AG04450 (cell line): ENCODE measurements around the gene ATAD1. TPM values are rescaled to one million over a fixed set of nuclear protein-coding genes. Genes with fewer than 3 reads are reported as not detected.
A peak's percentile ranks its signal among the peaks of the same experiment; 100 is the strongest.
"Not testable (repeated sequence)": the region's sequence is repeated elsewhere in the genome, so short reads cannot be mapped to it uniquely, and the experiment has no call there.

Experiments used
- CTCF ChIA-PET: fragments of 300-600, 350-600 bp; formaldehyde crosslinking; extraction: SDS; loops from one replicate; lab custom pipeline; 2022; ENCODE audit warnings: antibody characterized with exemption, inconsistent platforms; lab: Charles Lee
- POLR2A ChIA-PET: fragments of 350-600 bp; formaldehyde crosslinking; extraction: SDS; loops from one replicate; lab custom pipeline; 2021; ENCODE audit warnings: antibody characterized with exemption, inconsistent platforms; lab: Yijun Ruan, JAX
- DNase-seq: peaks from one replicate; pipeline ENCODE4 v3.0.0-alpha.2; 2011; ENCODE audit warnings: low read depth, low spot score
- H3K27ac ChIP-seq: one replicate; pipeline ENCODE4 v1.5.1; 2012; ENCODE audit warnings: low read depth, low read length, control low read depth
- H3K27me3 ChIP-seq: one replicate; pipeline ENCODE4 v1.6.0; 2012; ENCODE audit warnings: low read length; ENCODE audit not compliant: control insufficient read depth, insufficient read depth
- H3K4me3 ChIP-seq: 2 replicates; pipeline ENCODE4 v1.5.1; 2011; ENCODE audit warnings: mild to moderate bottlenecking, low read depth, low read length, control low read depth
- H3K9me3 ChIP-seq: 2 replicates; pipeline ENCODE4 v1.5.1; 2012; ENCODE audit warnings: low read length; ENCODE audit not compliant: control insufficient read depth, insufficient read depth
- polyA plus RNA-seq: library from polyadenylated mRNA; depleted of rRNA; stranded (reverse); fragments of >200 nt; gene quantifications from 2 replicates; pipeline ENCODE4 v1.2.3, GENCODE V29; 2011
- TF ChIP-seq, protein P1 (sequence below): IDR thresholded peaks from 2 replicates; pipeline ENCODE4 v1.5.1; 2011; ENCODE audit warnings: low read depth, low read length, control low read depth, inconsistent platforms

The ATAD1 gene
- polyA plus RNA-seq, 1 experiment: 43.7 TPM

DNA sequence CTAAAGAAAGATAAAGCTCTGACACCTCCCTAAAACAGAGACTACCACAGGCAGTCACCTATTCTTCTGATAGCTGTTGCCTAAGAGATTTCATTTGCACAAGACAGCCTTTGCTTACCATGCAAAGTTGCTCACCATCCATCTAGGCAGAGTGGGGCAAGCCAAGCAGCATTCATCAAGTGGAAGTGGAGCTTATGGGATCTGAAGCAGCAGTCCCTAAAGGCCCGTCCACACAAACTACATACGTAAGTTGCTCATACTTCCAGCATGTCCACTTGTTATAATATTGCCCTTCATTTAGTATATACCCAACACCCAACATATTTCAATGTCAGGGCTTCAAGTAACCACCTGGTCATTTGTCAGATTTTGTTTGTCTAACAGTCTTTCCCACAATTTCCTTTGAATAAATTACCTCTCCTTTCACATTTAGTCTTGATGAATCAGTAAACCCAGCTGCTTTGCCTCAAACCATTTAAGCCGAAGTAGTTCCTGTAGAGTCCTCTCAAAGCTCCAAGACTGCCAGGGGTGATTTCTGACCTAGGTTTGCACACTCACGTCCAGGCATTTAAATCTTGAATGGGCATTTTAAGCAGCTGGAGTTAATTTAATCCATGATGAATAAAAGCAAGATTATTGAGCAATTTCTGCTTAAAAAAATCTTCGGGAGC is 67.9 kb downstream of the ATAD1 start:
- POLR2A ChIA-PET: interaction anchor here (0.7 to 1.1 kb wide), 2 partner anchors 11 to 91 kb away, joined by 3 to 4 read pairs; no protein-coding TSS in a partner anchor
- CTCF ChIA-PET: interaction anchor here (2.6 kb wide), 1 partner anchor 15 kb away, joined by 7 read pairs; no protein-coding TSS in a partner anchor
- Histone ChIP-seq H3K9me3 (no peaks in the 10 kb centered on the region), H3K4me3 (no peak overlapping the region), H3K27ac (no peak overlapping the region), H3K27me3 (no peaks in the 10 kb centered on the region)
- peak; percentile 51 for DNase-seq
- TF ChIP-seq, protein P1, sequence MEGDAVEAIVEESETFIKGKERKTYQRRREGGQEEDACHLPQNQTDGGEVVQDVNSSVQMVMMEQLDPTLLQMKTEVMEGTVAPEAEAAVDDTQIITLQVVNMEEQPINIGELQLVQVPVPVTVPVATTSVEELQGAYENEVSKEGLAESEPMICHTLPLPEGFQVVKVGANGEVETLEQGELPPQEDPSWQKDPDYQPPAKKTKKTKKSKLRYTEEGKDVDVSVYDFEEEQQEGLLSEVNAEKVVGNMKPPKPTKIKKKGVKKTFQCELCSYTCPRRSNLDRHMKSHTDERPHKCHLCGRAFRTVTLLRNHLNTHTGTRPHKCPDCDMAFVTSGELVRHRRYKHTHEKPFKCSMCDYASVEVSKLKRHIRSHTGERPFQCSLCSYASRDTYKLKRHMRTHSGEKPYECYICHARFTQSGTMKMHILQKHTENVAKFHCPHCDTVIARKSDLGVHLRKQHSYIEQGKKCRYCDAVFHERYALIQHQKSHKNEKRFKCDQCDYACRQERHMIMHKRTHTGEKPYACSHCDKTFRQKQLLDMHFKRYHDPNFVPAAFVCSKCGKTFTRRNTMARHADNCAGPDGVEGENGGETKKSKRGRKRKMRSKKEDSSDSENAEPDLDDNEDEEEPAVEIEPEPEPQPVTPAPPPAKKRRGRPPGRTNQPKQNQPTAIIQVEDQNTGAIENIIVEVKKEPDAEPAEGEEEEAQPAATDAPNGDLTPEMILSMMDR: no peak

DNA sequence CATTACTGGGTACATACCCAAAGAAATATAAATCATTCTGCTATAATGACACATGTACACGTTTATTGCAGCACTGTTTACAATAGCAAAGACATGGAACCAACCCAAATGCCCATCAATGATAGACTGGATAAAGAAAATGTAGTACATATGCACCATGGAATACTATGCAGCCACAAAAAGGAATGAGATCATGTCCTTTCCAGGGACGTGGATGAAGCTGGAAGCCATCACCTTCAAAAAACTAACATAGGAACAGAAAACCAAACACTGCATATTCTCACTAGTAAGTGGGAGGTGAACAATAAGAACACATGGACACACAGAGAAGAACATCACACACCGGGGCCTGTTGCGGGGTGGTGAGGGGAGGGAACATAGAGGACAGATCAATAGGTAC is 69.8 kb downstream of the ATAD1 start:
- CTCF ChIA-PET: interaction anchor here (0.6 kb wide), 1 partner anchor 73 kb away, joined by 3 read pairs; no protein-coding TSS in a partner anchor
- H3K27ac ChIP-seq, DNase-seq, H3K4me3 ChIP-seq, H3K27me3 ChIP-seq, POLR2A ChIA-PET, H3K9me3 ChIP-seq: not testable (repeated sequence)

DNA sequence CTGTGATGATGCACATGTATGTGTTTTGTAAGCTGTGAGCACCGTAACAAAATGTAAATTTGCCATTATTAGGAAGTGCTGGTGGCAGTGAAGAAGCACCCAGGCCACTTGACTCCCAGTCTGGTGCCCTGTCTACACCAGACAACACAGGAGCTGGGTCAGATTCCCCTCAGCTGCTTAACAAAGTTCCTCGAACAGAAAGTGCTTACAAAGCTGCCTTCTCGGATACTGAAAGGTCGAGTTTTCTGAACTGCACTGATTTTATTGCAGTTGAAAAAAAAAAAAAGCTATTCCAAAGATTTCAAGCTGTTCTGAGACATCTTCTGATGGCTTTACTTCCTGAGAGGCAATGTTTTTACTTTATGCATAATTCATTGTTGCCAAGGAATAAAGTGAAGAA is 71.1 kb downstream of the ATAD1 start:
- no peak for DNase-seq
- ChIA-PET POLR2A (no interaction called here), CTCF (no interaction called here)
- TF ChIP-seq, protein P1: no peak
- Histone ChIP-seq H3K4me3 (no peak overlapping the region), H3K27me3 (no peaks in the 10 kb centered on the region), H3K27ac (no peak overlapping the region), H3K9me3 (no peaks in the 10 kb centered on the region)

DNA sequence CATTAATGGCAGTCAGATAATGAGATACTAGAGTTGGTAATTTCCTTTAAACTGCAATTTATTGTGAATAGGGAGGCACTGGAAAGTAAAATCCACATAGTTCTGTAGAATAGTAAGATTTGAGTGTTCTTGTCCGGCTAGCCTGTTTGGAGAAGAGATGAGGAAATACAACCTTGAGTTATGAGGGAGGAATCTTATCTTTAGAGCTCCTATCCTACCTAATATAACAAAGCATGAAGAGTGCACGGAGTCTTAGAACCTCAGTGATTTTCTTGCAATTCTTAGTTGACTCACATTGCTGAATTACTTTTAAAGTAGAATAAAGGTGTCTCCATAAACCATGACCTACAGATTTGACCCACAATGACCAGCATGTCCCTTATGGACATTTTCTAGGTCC is 73.4 kb downstream of the ATAD1 start:
- POLR2A ChIA-PET: no interaction called here
- no peak overlapping the region for H3K4me3 ChIP-seq
- H3K27ac ChIP-seq: no peak overlapping the region
- no peaks in the 10 kb centered on the region for H3K27me3 ChIP-seq
- TF ChIP-seq, protein P1: no peak
- no peaks in the 10 kb centered on the region for H3K9me3 ChIP-seq
- CTCF ChIA-PET: interaction anchor here (1.3 kb wide), 1 partner anchor 212 kb away, joined by 3 read pairs; no protein-coding TSS in a partner anchor
- DNase-seq: no peak

DNA sequence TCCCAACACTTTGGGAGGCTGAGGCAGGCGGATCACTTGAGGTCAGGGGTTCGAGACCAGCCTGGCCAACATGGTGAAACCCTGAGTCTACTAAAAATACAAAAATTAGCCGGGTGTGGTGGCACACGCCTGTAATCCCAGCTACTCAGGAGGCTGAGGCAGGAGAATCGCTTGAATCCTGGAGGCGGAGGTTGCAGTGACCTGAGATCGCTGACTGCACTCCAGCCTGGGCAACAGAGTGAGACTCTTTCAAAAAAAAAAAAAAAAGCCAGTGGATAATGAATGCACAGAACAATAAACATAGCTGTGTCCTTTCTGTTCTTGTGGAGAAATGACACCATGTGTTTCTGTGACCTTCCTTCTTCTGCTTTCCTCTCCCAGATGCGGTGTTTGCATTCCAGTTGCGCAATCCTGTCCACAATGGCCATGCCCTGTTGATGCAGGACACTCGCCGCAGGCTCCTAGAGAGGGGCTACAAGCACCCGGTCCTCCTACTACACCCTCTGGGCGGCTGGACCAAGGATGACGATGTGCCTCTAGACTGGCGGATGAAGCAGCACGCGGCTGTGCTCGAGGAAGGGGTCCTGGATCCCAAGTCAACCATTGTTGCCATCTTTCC is 74.9 kb downstream of the ATAD1 start:
- CTCF ChIA-PET: interaction anchor here (1.3 kb wide), 1 partner anchor 210 kb away, joined by 3 read pairs; no protein-coding TSS in a partner anchor
- DNase-seq, H3K27ac ChIP-seq, H3K4me3 ChIP-seq, POLR2A ChIA-PET, H3K27me3 ChIP-seq, H3K9me3 ChIP-seq: not testable (repeated sequence)

DNA sequence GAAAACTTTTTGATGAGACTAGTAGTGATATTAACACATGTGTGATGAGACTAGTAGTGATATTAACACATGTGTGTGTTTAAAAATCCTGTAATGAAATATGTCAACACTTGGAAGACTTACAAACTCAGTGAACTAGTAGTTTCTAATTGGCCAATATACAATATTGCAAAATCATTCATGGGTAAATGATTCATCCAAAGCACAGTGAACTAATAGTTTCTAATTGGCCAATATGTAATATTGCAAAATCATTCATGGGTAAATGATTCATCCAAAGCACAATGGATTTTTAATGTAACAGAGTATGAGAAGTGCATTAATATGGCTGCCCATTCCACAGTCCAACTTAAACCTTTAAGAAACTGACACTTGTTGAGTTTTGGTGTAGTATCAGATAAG is 77.8 kb downstream of the ATAD1 start:
- CTCF ChIA-PET: no interaction called here
- Histone ChIP-seq H3K27ac (no peak overlapping the region), H3K4me3 (no peak overlapping the region), H3K27me3 (no peaks in the 10 kb centered on the region), H3K9me3 (no peaks in the 10 kb centered on the region)
- no peak for DNase-seq
- POLR2A ChIA-PET: no interaction called here
- TF ChIP-seq, protein P1: no peak
